Astrocyte (in vitro differentiated cells and primary cell): ENCODE measurements around the gene PPM1L. TPM values are rescaled to one million over a fixed set of nuclear protein-coding genes. Genes with fewer than 3 reads are reported as not detected.

Experiments used
- DNase-seq: peaks from one replicate; pipeline ENCODE4 v3.0.0-alpha.2; 2010; ENCODE audit warnings: low read depth
- FAIRE-seq: peaks from 2 replicates; lab custom pipeline; 2011; peaks lifted over from hg19 to GRCh38; lab: Jason Lieb, UNC
- H2AFZ ChIP-seq: 2 replicates; pipeline ENCODE4 v1.6.0; 2012; ENCODE audit warnings: low read depth, low read length, inconsistent platforms
- H3K27ac ChIP-seq: 2 replicates; pipeline ENCODE4 v1.5.1; 2011; ENCODE audit warnings: low read depth, low read length, inconsistent platforms
- H3K27me3 ChIP-seq: 2 replicates; pipeline ENCODE4 v1.6.0; 2011; ENCODE audit warnings: low read length, inconsistent platforms; ENCODE audit not compliant: insufficient read depth
- H3K36me3 ChIP-seq: 2 replicates; pipeline ENCODE4 v1.5.1; 2011; ENCODE audit warnings: low read length, inconsistent platforms; ENCODE audit not compliant: insufficient read depth
- H3K4me1 ChIP-seq: 2 replicates; pipeline ENCODE4 v1.5.1; 2011; ENCODE audit warnings: low read length, inconsistent platforms; ENCODE audit not compliant: insufficient read depth
- H3K4me2 ChIP-seq: 2 replicates; pipeline ENCODE4 v1.6.0; 2012; ENCODE audit warnings: low read length, inconsistent platforms
- H3K4me3 ChIP-seq: 2 replicates; pipeline ENCODE4 v1.5.1; 2011; ENCODE audit warnings: low read depth, mild to moderate bottlenecking, low read length, inconsistent platforms; ENCODE audit not compliant: insufficient read depth
- H3K79me2 ChIP-seq: 2 replicates; pipeline ENCODE4 v1.6.0; 2012; ENCODE audit warnings: mild to moderate bottlenecking, low read length, inconsistent platforms; ENCODE audit not compliant: insufficient read depth
- H3K9ac ChIP-seq: 2 replicates; pipeline ENCODE4 v1.6.0; 2012; ENCODE audit warnings: mild to moderate bottlenecking, low read length, inconsistent platforms
- H3K9me3 ChIP-seq: 2 replicates; pipeline ENCODE4 v1.5.1; 2012; ENCODE audit warnings: low read depth, mild to moderate bottlenecking, low read length, inconsistent platforms; ENCODE audit not compliant: insufficient read depth
- H4K20me1 ChIP-seq: 2 replicates; pipeline ENCODE4 v1.6.0; 2012; ENCODE audit warnings: low read length, inconsistent platforms; ENCODE audit not compliant: insufficient read depth
- H3K27ac Mint-ChIP-seq: one replicate; pipeline ENCODE4 v1.8.0; 2021; ENCODE audit warnings: mild to moderate bottlenecking, mixed read lengths; ENCODE audit not compliant: unreplicated experiment
- H3K27me3 Mint-ChIP-seq: one replicate; pipeline ENCODE4 v1.8.0; 2021; ENCODE audit warnings: low read depth, mixed read lengths; ENCODE audit not compliant: unreplicated experiment
- H3K36me3 Mint-ChIP-seq: one replicate; pipeline ENCODE4 v1.8.0; 2021; ENCODE audit warnings: low read depth, mixed read lengths; ENCODE audit not compliant: unreplicated experiment
- H3K4me1 Mint-ChIP-seq: one replicate; pipeline ENCODE4 v1.8.0; 2021; ENCODE audit warnings: low read depth, mixed read lengths; ENCODE audit not compliant: unreplicated experiment
- H3K4me3 Mint-ChIP-seq: one replicate; pipeline ENCODE4 v1.8.0; 2021; ENCODE audit warnings: mild to moderate bottlenecking, moderate library complexity, mixed read lengths; ENCODE audit not compliant: unreplicated experiment
- H3K9me3 Mint-ChIP-seq: one replicate; pipeline ENCODE4 v1.8.0; 2021; ENCODE audit warnings: mild to moderate bottlenecking, mixed read lengths; ENCODE audit not compliant: unreplicated experiment
- EZH2 ChIP-seq: IDR thresholded peaks from 2 replicates; pipeline ENCODE4 v1.6.1; 2012; ENCODE audit warnings: mild to moderate bottlenecking, low read length, inconsistent platforms; ENCODE audit not compliant: insufficient read depth
- total RNA-seq: library from RNA; stranded (reverse); gene quantifications from 2 replicates; pipeline ENCODE4 v1.2.1, GENCODE V29; 2021
- TF ChIP-seq, protein P1 (sequence below): IDR thresholded peaks from 2 replicates; pipeline ENCODE4 v1.5.1; 2011; ENCODE audit warnings: low read depth, mild to moderate bottlenecking, inconsistent platforms, low read length, moderate library complexity; ENCODE audit not compliant: insufficient read depth

Gene PPM1L
- total RNA-seq, 1 donor from 2014 or later, result 6.3 TPM

DNA sequence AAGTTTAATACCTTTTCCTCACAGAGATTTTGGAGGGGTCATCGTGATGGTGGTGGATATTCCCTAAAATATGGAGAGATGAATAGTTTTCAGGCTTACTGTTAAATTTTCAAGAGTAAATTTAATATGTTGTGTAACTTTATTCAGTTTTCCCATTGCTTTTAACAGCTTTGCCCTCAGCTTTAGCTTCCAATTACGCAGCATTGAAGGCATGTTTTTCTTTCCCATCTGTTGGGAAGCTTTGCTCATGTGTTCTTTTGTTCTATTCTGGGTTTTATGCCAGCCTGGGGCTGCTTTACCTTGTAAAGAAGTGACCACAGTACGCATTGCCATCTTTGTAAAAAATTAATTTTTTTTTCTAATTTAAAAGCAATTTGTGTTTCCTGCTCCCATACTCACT, 197.7 kb downstream of the PPM1L start:
- Histone ChIP-seq H3K4me2 (no peak overlapping the region), H3K9me3 (no peaks in the 10 kb centered on the region), H3K4me1 (no peaks in the 10 kb centered on the region), H4K20me1 (no peaks in the 10 kb centered on the region), H3K9ac (no peak overlapping the region), H3K79me2 (no peaks in the 10 kb centered on the region), H3K4me3 (no peak overlapping the region), H3K27me3 (no peaks in the 10 kb centered on the region), H3K36me3 (no peaks in the 10 kb centered on the region), H3K27ac (no peak overlapping the region), H2AFZ (no peak overlapping the region)
- Mint-ChIP-seq H3K36me3 (no peaks in the 10 kb centered on the region), H3K9me3 (no peaks in the 10 kb centered on the region), H3K27ac (no peak overlapping the region), H3K27me3 (no peaks in the 10 kb centered on the region), H3K4me3 (no peak overlapping the region), H3K4me1 (no peaks in the 10 kb centered on the region)
- FAIRE-seq (no peak), DNase-seq (peak; percentile 26)
- no peak for TF ChIP-seq EZH2
- TF ChIP-seq, protein P1, sequence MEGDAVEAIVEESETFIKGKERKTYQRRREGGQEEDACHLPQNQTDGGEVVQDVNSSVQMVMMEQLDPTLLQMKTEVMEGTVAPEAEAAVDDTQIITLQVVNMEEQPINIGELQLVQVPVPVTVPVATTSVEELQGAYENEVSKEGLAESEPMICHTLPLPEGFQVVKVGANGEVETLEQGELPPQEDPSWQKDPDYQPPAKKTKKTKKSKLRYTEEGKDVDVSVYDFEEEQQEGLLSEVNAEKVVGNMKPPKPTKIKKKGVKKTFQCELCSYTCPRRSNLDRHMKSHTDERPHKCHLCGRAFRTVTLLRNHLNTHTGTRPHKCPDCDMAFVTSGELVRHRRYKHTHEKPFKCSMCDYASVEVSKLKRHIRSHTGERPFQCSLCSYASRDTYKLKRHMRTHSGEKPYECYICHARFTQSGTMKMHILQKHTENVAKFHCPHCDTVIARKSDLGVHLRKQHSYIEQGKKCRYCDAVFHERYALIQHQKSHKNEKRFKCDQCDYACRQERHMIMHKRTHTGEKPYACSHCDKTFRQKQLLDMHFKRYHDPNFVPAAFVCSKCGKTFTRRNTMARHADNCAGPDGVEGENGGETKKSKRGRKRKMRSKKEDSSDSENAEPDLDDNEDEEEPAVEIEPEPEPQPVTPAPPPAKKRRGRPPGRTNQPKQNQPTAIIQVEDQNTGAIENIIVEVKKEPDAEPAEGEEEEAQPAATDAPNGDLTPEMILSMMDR, result no peak

DNA sequence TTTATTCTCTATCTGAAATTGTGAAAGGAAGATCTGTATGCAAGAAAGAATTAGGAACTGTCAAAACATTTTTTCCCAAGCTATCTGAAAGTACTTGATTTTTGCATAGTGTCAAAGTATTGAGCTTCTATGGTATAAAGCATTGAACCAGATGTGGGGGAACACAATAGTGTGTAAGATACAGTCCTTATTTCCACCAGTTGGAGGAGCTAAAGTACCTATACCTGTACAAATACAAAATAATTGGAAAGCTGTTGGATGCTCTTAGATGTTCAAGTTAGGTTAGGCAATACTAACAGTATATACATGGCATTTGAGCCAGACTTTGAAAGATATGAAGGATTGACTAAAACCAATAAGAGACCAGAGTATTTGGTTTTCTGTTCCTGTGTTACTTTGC, 200.8 kb downstream of the PPM1L start:
- Histone ChIP-seq H3K4me2 (no peak overlapping the region), H3K4me3 (no peak overlapping the region), H3K27me3 (no peaks in the 10 kb centered on the region), H4K20me1 (no peaks in the 10 kb centered on the region), H2AFZ (no peak overlapping the region), H3K79me2 (no peaks in the 10 kb centered on the region), H3K9ac (no peak overlapping the region), H3K4me1 (no peaks in the 10 kb centered on the region), H3K36me3 (no peaks in the 10 kb centered on the region), H3K27ac (no peak overlapping the region), H3K9me3 (no peaks in the 10 kb centered on the region)
- no peaks in the 10 kb centered on the region for H3K9me3 Mint-ChIP-seq
- DNase-seq, result peak; percentile 14
- no peak overlapping the region for H3K27ac Mint-ChIP-seq
- TF ChIP-seq EZH2, result no peak
- TF ChIP-seq, protein P1, result peak; percentile 40
- no peaks in the 10 kb centered on the region for H3K27me3 Mint-ChIP-seq
- H3K36me3 Mint-ChIP-seq, result no peaks in the 10 kb centered on the region
- FAIRE-seq, result no peak
- no peaks in the 10 kb centered on the region for H3K4me1 Mint-ChIP-seq
- no peak overlapping the region for H3K4me3 Mint-ChIP-seq

DNA sequence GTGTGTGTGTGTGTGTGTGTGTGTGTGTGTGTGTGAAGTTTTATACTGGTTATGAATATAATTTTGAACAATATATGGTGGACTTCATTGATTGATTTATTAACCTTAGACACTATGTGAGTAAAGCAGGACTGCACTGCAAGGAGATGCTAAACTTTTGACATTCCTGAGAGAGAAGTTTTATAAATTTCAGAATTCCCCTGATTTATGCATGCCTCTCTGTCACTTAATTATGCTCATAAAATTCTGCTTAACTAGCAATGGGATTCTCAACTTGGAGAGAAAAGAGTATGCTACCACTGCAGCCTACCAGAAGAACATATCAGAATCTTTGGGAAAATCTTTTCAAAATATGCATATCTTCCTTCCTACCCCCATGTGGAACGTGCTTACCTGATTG, 204.5 kb downstream of the PPM1L start:
- H3K9me3 Mint-ChIP-seq, result no peaks in the 10 kb centered on the region
- TF ChIP-seq, protein P1, result no peak
- TF ChIP-seq EZH2, result no peak
- Histone ChIP-seq H3K27me3 (no peaks in the 10 kb centered on the region), H3K79me2 (no peaks in the 10 kb centered on the region), H3K9me3 (no peaks in the 10 kb centered on the region), H3K4me3 (no peak overlapping the region), H3K4me2 (no peak overlapping the region), H4K20me1 (no peaks in the 10 kb centered on the region), H3K9ac (no peak overlapping the region), H3K4me1 (no peaks in the 10 kb centered on the region), H3K36me3 (no peaks in the 10 kb centered on the region), H2AFZ (no peak overlapping the region), H3K27ac (no peak overlapping the region)
- DNase-seq (no peak), FAIRE-seq (no peak)
- H3K4me3 Mint-ChIP-seq, result no peak overlapping the region
- H3K4me1 Mint-ChIP-seq, result no peaks in the 10 kb centered on the region
- no peaks in the 10 kb centered on the region for H3K36me3 Mint-ChIP-seq
- H3K27ac Mint-ChIP-seq, result no peak overlapping the region
- H3K27me3 Mint-ChIP-seq, result no peaks in the 10 kb centered on the region
